DMS53 (cell line): ENCODE data around the gene ZDHHC16.

Source experiments
- DNase-seq: peaks from one replicate; lab custom pipeline; 2025; lab: John Stamatoyannopoulos, UW

Gene ZDHHC16

GRCh38 chr10:97479939-97480338, 34.0 kb downstream of the ZDHHC16 start:
- DNase-seq: no peak

GRCh38 chr10:97481071-97481470, 35.1 kb downstream of the ZDHHC16 start:
- DNase-seq: no peak

GRCh38 chr10:97482381-97482780, 36.4 kb downstream of the ZDHHC16 start:
- DNase-seq: no peak

- DNase-seq: no peak
Measured at GRCh38 chr10:97483506-97483905, 37.5 kb downstream of the ZDHHC16 start.

- DNase-seq: no peak
Measured at GRCh38 chr10:97483921-97484320, 37.9 kb downstream of the ZDHHC16 start.

- DNase-seq: no peak
Measured at GRCh38 chr10:97485647-97486281, 39.8 kb downstream of the ZDHHC16 start.

GRCh38 chr10:97490592-97490991, 44.6 kb downstream of the ZDHHC16 start:
- no peak for DNase-seq

- DNase-seq: no peak
Measured at GRCh38 chr10:97494151-97494550, 48.2 kb downstream of the ZDHHC16 start.

- no peak for DNase-seq
Measured at GRCh38 chr10:97494863-97495506, 49.0 kb downstream of the ZDHHC16 start.

- peak; percentile 97 for DNase-seq
Measured at GRCh38 chr10:97497572-97498075, 51.6 kb downstream of the ZDHHC16 start.

- peak; percentile 100 for DNase-seq
Measured at GRCh38 chr10:97498076-97498840, 52.3 kb downstream of the ZDHHC16 start, which contains the start of gene MMS19. Gene MMS19 (minus strand): TSS chr10:97498422. CDS start chr10:97498384, 38 bp downstream.

GRCh38 chr10:97498841-97499560, 53.0 kb downstream of the ZDHHC16 start, which contains the start of gene UBTD1:
Gene UBTD1 (plus strand): TSS chr10:97498924. CDS start chr10:97499204, 280 bp downstream.
- DNase-seq: peak; percentile 72

- peak; percentile 77 for DNase-seq
Measured at GRCh38 chr10:97499561-97500296, 53.8 kb downstream of the ZDHHC16 start.

- DNase-seq: no peak
Measured at GRCh38 chr10:97500297-97500575, 54.3 kb downstream of the ZDHHC16 start.

- no peak for DNase-seq
Measured at GRCh38 chr10:97502916-97503315, 56.9 kb downstream of the ZDHHC16 start.

- DNase-seq: no peak
Measured at GRCh38 chr10:97503406-97503805, 57.4 kb downstream of the ZDHHC16 start.

GRCh38 chr10:97505152-97505551, 59.2 kb downstream of the ZDHHC16 start:
- DNase-seq: no peak

GRCh38 chr10:97506199-97506991, 60.4 kb downstream of the ZDHHC16 start:
- no peak for DNase-seq
